Thymus (tissue), 11 donors: ENCODE measurements around the gene VPS13D. TPM values are rescaled to one million over a fixed set of nuclear protein-coding genes. Genes with fewer than 3 reads are reported as not detected.
A peak's percentile ranks its signal among the peaks of the same experiment; 100 is the strongest.
"Not testable (repeated sequence)": the region's sequence is repeated elsewhere in the genome, so short reads cannot be mapped to it uniquely, and the experiment has no call there.

Experiments used
- DNase-seq, 9 donors: peaks; one replicate each; pipeline ENCODE4 v3.0.0-alpha.2; 2013; ENCODE audit warnings: low spot score in 9 of 9, low read depth in 6 of 9, missing footprints in 1 of 9
- H3K27ac ChIP-seq, 2 donors: one replicate each; pipeline ENCODE4 v1.5.1; 2013; ENCODE audit warnings: control low read depth in 1 of 2, low read depth in 1 of 2, low read length in 1 of 2, mild to moderate bottlenecking in 1 of 2, moderate library complexity in 1 of 2
- H3K27me3 ChIP-seq, 2 donors: one replicate each; pipeline ENCODE4 v1.5.1; 2013; ENCODE audit warnings: low read length in 1 of 2; ENCODE audit not compliant: control insufficient read depth in 2 of 2, insufficient read depth in 1 of 2
- H3K36me3 ChIP-seq, 2 donors: one replicate each; pipeline ENCODE4 v1.5.1; 2013; ENCODE audit warnings: low read length in 1 of 2, mild to moderate bottlenecking in 1 of 2, moderate library complexity in 1 of 2; ENCODE audit not compliant: control insufficient read depth in 2 of 2, insufficient read depth in 2 of 2
- H3K4me1 ChIP-seq, 2 donors: one replicate each; pipeline ENCODE4 v1.5.1; 2013; ENCODE audit warnings: low read length in 2 of 2; ENCODE audit not compliant: control insufficient read depth in 2 of 2, insufficient read depth in 2 of 2
- H3K4me3 ChIP-seq, 2 donors: one replicate each; pipeline ENCODE4 v1.5.1; 2013; ENCODE audit warnings: low read length in 2 of 2, control low read depth in 1 of 2, mild to moderate bottlenecking in 1 of 2
- H3K9me3 ChIP-seq, 2 donors: one replicate each; pipeline ENCODE4 v1.5.1; 2013; ENCODE audit warnings: low read length in 1 of 2, mild to moderate bottlenecking in 1 of 2; ENCODE audit not compliant: control insufficient read depth in 2 of 2, insufficient read depth in 1 of 2
- WGBS: extraction: QIAGEN DNeasy Blood & Tissue Kit; methylation state at CpG from one replicate; pipeline ENCODE4 v1.1.7; 2013; 5-methylcytosine and 5-hydroxymethylcytosine counted together
- polyA plus RNA-seq: library from polyadenylated mRNA; stranded (reverse); fragments of 200-250 nt; gene quantifications from one replicate; pipeline ENCODE4 v1.2.3, GENCODE V29; 2013
- total RNA-seq: library from RNA; stranded (reverse); fragments of 120-200 nt; gene quantifications from one replicate; pipeline ENCODE4 v1.2.4, GENCODE V29; 2013
- donor health status: healthy.

Gene VPS13D
- total and polyA plus RNA-seq, 2 donors: 10.2 to 21.7 TPM

DNA sequence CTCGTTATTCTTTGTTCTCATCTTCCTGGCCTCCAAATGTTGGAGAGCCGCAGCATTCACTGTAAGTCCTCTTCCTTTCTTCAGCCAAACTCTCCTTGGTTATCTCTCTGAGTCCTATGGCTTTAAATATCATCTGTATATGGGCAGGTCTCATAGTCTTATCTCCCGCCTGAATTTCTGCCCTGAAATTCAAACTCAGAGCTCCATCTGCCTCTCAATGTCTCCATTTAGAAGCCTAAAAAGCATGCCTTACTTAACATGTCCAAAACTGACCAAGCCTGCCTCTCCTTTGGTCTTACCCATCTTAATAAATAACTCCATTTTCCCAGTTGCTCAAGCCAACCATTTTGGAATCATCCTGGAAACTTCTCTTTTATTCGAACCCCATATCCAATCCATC, 307.5 kb downstream of the VPS13D start:
- H3K4me1 ChIP-seq: no peaks in the 10 kb centered on the region
- no peak for DNase-seq
- peaks cover 0 to 6% of the 10 kb centered on the region in 2 donors for H3K9me3 ChIP-seq
- H3K27me3 ChIP-seq: peaks cover 0 to 22% of the 10 kb centered on the region in 2 donors
- 99% methylated on average over 4 of the region's 4 CpGs for WGBS
- H3K4me3 ChIP-seq: no peak overlapping the region
- H3K36me3 ChIP-seq: no peaks in the 10 kb centered on the region
- H3K27ac ChIP-seq: no peak overlapping the region

DNA sequence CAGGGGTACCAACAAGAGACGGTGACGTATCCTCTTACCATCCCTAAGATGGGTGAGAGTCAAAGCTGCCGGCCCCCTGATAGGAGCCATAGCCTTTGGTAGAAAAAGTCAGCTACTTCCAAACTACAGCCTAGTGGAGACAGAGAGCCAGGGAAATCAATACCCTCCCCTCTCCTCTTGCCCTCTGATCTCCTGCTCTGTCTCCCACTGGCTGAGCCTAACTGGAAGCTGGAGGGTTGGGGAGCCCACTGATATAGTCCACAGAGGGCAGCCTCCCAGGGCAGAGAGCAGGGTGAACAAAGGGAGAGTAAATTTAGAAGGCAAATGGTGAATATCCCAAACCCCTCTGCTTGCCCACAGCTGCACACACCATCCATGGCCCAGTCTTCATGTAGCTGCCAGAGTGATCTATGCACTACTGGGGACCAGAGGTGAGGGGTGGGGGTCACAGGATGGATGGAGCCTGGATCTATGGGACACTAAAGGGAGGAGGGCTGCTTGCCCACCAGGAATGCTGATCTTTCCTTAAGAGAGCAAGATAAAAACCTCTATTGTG, 308.2 kb downstream of the VPS13D start:
- Histone ChIP-seq H3K4me1 (no peaks in the 10 kb centered on the region), H3K36me3 (no peaks in the 10 kb centered on the region), H3K27me3 (peaks cover 0 to 22% of the 10 kb centered on the region in 2 donors), H3K4me3 (no peak overlapping the region), H3K27ac (no peak overlapping the region), H3K9me3 (peaks cover 0 to 6% of the 10 kb centered on the region in 2 donors)
- DNase-seq: no peak
- WGBS: 97% methylated on average over 3 of the region's 3 CpGs

DNA sequence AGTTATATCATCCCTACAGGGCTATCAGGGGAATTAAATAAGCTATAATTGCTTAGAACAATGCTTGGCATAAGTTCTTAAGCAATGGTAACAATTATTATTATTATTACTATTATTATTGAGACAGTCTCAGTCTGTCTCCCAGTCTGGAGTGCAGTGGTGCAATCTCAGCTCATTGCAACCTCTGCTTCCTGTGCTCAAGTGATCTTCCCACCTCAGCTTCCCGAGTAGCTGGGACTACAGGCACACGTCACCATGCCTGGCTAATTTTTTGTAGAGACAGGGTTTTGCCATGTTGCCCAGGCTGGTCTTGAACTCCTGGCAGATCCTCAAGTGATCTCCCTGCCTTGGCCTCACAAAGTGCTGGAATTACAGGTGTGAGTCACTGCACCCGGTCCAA, 308.7 kb downstream of the VPS13D start:
- WGBS: 94% methylated on average over 3 of the region's 3 CpGs
- not testable (repeated sequence) for H3K27ac ChIP-seq, H3K9me3 ChIP-seq, DNase-seq, H3K4me1 ChIP-seq, H3K36me3 ChIP-seq, H3K4me3 ChIP-seq
- H3K27me3 ChIP-seq: peaks cover 0 to 22% of the 10 kb centered on the region in 2 donors

DNA sequence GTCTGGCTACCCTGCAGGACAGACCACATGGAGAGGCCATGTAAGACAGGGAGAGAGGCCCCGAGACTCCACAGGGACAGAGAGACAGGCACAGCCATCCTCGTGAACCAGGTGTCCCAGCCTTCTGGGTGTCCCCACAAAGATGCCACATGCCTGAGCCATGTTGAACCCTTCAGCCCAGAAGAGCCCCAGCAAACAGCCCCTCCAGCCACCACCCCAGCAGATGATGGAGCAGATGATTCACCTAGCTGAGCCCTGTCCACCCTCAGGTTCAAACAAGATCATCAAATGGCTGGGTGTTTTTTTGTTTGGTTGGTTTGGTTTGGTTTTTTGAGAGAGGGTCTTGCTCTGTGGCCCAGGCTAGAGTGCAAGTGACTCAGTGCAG, 309.5 kb downstream of the VPS13D start:
- DNase-seq: no peak
- no peaks in the 10 kb centered on the region for H3K36me3 ChIP-seq
- 96% methylated on average over 2 of the region's 2 CpGs for WGBS
- no peak overlapping the region for H3K27ac ChIP-seq
- H3K9me3 ChIP-seq: peaks cover 0 to 6% of the 10 kb centered on the region in 2 donors
- H3K27me3 ChIP-seq: peaks cover 0 to 22% of the 10 kb centered on the region in 2 donors
- H3K4me1 ChIP-seq: no peaks in the 10 kb centered on the region
- H3K4me3 ChIP-seq: no peak overlapping the region

DNA sequence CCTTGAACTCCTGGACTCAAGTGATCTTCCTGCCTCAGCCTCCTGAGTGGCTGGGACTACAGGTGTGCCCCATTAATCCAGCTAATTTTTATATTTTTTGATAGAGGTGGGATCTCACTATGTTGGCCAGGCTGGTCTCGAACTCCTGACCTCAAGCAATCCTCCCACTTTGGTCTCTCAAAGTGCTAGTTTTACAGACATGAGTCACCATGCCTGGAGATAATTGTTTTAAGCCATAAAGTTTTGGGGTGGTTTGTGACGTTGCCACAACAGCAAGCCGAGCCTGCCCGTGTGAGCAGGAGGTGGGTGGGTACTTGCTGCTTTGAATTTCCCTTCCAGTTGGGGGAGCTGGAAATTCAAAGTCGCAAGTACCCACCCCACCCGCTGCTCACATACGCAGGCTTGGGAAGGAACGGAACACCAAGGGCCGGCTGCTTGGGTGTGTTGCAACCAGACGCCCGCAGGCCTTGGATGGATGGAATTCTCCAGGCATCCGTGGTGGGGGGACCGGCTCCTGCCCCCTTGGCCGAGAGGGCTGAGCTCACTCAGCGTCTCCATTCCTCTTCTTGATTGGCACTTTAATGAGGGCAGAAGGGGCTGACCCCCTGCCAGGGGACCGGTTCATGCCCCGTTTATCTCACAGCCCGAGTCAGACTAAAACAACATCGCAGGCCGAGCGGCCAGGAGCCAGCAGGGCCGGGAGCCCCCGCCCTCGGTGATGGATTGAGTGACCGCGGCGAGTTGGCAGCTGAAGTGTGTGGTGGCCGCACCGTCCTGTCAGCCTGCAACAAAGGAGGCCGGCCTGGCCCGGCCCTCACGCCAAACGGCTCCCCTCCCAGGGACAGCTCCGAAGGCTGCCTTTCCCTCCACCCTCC, 310.1 kb downstream of the VPS13D start:
- no peak overlapping the region for H3K4me3 ChIP-seq
- 70% methylated on average over 34 of the region's 34 CpGs for WGBS
- peak overlapping the region in 1 of 2 donors; percentile 8 for H3K27ac ChIP-seq
- peaks cover 0 to 2% of the 10 kb centered on the region in 2 donors for H3K4me1 ChIP-seq
- peak in 2 of 9 donors; percentile 7 to 10 for DNase-seq
- H3K36me3 ChIP-seq: no peaks in the 10 kb centered on the region
- peaks cover 0 to 4% of the 10 kb centered on the region in 2 donors for H3K9me3 ChIP-seq
- H3K27me3 ChIP-seq: peaks cover 0 to 22% of the 10 kb centered on the region in 2 donors

DNA sequence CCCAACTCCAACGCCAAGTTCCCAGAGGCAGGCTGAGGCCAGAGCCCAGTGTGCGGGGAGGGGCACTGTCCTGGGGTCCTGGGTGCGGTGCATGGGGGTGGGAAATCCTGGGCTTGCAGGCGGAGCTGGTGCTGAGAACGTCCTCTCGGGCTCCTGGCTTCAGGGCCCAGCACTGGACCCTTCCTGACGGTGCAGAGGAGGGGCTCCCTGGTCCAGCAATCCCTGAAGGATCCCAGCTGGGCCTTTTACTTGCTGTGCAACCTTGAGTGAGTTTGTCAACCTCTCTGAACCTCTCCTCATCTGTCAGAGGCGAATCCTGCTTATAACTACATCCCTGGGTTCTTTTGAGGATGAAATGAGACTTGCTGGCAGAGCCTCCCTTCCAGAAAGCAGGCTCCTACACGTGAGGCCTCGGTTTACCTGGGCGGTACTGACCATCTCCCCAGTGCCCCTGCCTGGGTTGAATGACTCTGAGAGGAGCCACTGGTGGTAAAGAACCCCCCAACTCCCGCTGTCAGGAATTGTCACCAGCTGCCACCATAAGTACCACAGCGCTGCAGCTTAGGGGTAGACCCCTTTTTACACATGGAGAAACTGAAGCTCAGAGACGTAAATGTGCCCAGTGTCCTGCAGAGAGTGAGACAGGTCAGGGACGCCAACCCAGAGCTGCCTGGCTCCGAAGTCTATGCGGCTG, 310.9 kb downstream of the VPS13D start:
- Histone ChIP-seq H3K36me3 (no peaks in the 10 kb centered on the region), H3K27me3 (peaks cover 0 to 22% of the 10 kb centered on the region in 2 donors), H3K4me1 (peaks cover 0 to 5% of the 10 kb centered on the region in 2 donors), H3K27ac (no peak overlapping the region), H3K4me3 (no peak overlapping the region), H3K9me3 (peaks cover 0 to 3% of the 10 kb centered on the region in 2 donors)
- 95% methylated on average over 17 of the region's 17 CpGs for WGBS
- DNase-seq: no peak

DNA sequence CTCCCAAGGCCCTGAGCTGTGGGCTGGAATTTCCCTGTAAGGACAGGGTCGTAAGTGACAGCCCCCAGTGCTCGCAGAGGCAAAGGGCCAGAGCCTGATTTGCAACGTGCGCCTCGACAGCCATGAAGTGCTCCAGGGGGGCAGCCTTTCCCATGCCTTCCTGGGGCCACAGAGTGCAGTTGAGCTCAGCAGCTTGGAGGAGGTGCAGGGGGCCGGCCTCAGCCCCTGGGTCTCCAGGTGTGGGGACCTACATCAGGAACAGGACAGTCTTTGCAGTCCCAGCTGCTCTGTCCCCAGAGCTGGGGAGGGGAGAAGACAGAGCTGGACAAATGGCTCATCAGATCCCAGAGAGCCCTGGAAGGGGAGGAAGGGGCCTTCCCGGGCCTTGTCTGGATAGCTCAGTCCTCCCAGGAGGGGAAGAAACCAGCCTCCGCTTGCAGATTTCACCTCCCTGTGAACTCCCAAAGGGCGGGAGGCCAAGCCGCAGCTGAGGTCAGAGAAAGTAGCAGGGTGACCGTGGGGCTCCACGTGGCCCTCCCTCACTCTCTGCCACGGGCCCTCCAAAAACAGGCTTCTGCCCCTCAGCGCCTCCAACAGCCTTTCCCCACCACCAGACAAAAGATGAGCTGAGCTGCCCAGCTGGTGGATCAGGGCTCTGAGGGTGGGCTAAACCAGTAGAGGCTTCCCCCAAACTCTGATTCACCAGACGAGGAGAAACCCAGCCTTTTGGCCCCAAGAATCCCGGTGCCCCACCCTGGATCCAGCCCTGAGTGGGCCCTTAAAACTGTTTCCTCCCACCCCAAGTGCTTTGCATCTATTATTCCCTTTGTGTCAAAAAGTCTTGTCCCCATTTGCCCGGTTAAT, 311.7 kb downstream of the VPS13D start:
- Histone ChIP-seq H3K9me3 (peaks cover 0 to 3% of the 10 kb centered on the region in 2 donors), H3K4me3 (no peak overlapping the region), H3K27ac (no peak overlapping the region), H3K36me3 (no peaks in the 10 kb centered on the region), H3K27me3 (peaks cover 0 to 22% of the 10 kb centered on the region in 2 donors), H3K4me1 (peaks cover 0 to 5% of the 10 kb centered on the region in 2 donors)
- no peak for DNase-seq
- 89% methylated on average over 17 of the region's 17 CpGs for WGBS

DNA sequence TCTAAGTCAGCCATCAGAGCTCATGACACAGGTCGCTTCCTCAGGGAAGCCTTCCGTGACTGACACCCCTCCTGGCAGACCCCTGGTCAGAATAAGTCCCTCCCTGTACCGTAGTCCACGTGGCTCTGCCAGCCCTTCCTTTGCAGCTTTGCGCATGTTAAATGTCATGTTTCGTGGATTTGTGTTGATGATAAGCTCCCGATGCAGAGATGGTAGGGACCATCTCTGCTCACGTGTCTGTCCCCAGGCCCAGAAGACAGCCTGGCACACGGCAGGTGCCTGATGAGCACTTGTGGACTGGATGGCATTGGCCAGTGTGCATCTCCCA, 312.3 kb downstream of the VPS13D start:
- H3K9me3 ChIP-seq: peaks cover 0 to 3% of the 10 kb centered on the region in 2 donors
- H3K27ac ChIP-seq: no peak overlapping the region
- peaks cover 0 to 22% of the 10 kb centered on the region in 2 donors for H3K27me3 ChIP-seq
- DNase-seq: no peak
- H3K4me3 ChIP-seq: no peak overlapping the region
- H3K36me3 ChIP-seq: no peaks in the 10 kb centered on the region
- H3K4me1 ChIP-seq: peaks cover 0 to 5% of the 10 kb centered on the region in 2 donors
- 97% methylated on average over 9 of the region's 9 CpGs for WGBS
